Activated gamma-delta T cell (primary cell): ENCODE measurements around the gene DPP6.

Experiments used
- DNase-seq: peaks from one replicate; lab custom pipeline; 2025; lab: John Stamatoyannopoulos, UW

Gene DPP6

DNA sequence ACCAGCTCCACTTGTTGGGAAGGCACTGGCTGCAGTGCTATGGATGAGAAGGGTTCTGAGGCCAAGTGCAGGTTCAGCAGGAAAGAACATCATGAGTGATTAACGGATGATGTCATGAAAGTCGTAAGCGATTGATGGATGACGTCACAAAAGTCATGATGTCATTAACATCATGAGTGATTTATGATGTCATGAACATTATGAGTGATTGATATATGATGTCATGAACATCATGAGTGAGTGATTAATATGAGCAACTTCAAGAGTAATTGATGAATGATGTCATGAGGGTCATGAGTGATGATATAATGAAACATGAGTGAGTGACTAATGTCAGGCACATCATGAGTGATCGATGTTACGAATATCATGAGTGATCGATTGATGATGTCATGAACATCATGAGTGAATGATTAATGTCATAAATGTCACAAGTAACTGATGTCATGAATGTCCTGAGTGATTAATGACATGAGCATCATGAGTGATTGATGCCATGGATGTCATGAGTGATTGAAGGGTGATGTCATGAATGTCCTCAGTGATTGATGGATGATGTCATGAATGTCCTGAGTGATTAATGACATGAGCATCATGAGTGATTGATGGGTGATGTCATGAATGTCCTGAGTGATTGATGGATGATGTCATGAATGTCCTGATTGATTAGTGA lies 765.2 kb downstream of the DPP6 start:
- no peak for DNase-seq

DNA sequence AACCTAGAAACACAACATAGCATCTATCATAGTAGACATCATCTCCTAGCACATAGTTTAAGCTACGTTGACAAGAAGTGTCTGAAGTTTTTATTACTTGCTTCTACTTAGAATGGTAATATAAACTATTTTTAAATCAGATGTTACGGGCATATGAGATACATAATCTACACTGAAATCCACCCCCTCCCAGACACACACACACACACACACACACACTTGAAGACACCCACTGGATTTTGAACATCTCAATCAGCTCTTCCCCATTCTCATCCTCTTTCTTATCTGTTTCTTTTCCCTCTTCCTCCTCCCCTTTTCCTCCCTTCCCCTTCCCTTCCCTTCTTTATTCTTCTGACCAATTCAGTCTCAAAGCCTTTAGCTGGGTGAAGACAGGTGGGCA lies 774.8 kb downstream of the DPP6 start:
- no peak for DNase-seq

DNA sequence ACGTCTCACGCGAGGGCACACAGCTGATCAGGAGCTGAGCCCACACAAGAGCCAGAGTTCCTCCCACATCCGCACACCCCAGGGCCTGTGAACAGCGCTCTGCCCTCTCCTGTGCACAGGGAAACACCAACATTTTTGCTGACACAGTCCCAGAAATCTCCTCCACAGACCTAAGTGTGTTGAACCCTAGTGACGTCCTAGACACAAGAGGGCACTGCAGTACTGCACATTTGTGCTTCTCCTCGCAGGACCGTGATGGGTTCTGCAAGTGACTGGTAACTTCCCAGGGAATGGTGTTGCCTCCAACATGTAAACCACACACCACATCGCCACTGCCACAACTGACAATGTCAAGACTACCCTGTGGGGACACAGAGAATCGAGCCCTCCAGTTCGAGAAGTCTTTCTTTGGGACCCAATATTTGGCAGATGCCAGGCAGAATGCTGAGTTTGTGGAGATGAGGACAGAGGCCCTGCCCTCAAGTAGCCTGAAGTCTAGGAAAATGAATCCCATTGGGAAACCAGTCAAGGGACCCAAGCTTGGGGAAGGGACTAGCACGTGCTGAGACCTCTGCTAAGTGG lies 780.5 kb downstream of the DPP6 start:
- DNase-seq = no peak

DNA sequence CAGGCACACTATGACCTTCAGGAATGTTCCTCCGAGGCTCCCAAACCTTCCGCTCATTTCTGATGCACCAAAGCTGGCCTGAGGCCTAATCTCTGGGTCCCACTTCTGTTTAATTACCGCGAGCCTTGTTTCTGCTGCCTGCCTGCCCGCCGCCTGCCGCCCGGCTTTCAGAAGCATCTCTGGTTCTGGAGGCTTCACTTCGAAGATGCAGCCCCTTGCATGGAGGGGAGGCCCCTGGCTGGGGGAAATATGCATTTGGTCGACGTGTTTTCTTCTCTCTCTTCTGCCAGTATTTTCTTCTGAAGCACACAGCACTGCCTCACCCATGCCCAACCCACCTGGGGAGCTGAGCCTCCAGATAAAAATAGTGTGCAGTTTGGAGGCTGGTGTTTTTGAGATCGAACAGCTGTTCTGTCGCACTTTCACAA lies 783.8 kb downstream of the DPP6 start:
- DNase-seq = no peak

DNA sequence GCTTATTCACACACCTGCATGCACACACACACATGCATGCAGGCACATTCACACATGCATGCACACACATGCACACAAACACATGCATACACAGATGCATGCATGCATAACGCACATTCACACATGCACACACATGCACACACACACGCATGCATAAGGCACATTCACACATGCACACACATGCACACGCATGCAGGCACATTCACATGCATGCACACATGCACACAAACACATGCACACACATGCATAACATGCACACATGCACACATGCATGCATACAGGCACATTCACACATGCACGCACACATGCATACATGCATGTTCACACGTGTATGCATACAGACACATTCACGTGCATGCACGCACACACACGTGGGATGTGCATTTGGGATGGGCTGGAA lies 784.9 kb downstream of the DPP6 start:
- no peak for DNase-seq

DNA sequence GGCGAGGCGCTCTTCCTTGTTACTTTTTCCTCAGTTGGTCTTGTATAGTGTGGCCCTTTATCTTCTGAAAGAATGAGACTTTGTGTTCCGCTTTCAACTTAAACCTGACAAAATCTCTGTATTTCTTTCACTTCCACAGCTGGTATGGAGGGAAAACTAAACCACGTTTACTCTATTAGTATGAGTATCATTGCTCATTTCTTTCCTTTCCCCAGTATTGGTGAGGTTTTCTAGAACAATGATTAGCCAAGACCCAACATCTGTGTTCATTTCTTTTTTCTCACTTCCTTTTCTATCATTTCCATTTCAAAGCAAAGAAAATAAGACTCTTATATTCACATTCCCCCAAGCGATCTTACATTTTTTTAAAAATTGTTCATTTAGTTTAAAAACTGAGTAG lies 785.4 kb downstream of the DPP6 start:
- DNase-seq = no peak

DNA sequence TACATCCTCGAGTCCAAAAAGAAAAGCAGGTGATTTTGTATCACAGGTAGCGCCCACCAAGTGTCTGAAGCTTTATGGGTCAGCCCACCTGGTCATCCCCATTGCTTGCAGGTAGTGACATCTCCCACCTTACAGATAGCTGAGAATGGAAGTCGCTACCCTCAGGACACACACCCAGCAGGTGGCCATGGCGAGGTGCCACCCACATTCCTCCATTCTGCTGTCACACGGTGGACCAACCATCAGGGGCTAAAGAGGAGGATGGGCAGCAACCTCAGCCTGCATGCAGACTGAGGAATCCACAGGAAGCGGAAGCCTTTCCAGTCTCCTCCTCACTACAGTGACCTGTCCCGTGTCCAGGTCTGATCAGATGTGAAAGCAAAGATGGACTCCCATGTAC lies 787.9 kb downstream of the DPP6 start:
- DNase-seq = no peak

DNA sequence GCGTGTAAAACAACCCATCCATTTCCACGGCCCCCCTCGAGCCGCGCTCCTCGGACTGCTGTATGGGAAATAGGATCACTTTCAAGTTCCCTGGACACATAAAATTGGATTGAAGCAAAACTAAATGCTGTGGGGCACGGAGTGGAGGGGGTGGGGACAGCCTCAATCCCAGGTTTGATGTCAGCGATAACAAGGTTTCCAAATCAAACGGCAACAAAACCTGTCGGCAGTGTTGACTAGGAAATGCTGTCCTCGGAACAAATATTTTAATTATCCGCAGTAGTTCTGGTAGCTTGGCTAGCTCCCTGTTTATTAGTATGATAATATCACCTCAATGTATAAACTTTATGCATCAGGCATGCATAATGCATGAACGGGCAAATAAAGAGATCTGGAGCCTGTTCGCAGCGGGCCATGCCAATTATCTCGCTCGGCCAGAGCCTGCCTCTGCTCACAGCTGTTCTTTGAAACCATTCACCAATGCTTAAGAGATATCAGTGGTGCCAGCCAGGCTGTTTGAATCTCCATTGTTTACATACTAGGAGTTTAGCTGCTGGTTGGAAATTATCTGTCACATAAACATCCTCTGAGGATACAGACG lies 789.6 kb downstream of the DPP6 start:
- no peak for DNase-seq

DNA sequence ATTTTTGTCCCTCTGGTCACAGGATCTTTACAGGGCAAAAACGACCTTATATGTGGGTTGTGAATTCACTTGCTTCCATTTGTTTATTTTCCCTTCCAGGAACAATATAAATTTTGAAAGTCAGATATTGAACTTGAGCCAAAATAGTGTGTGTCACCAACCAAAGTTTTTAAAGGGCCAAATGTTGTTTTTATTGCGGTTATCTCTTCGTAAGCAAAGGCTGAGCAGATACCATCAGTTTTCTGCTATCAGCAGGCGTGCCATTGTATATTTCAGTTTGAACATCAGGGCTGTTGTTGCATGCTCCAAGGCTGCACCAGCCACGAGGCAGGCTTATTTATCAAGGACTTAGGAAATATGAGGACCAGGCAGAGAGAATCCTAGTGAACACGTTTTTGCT lies 790.4 kb downstream of the DPP6 start:
- DNase-seq = no peak

DNA sequence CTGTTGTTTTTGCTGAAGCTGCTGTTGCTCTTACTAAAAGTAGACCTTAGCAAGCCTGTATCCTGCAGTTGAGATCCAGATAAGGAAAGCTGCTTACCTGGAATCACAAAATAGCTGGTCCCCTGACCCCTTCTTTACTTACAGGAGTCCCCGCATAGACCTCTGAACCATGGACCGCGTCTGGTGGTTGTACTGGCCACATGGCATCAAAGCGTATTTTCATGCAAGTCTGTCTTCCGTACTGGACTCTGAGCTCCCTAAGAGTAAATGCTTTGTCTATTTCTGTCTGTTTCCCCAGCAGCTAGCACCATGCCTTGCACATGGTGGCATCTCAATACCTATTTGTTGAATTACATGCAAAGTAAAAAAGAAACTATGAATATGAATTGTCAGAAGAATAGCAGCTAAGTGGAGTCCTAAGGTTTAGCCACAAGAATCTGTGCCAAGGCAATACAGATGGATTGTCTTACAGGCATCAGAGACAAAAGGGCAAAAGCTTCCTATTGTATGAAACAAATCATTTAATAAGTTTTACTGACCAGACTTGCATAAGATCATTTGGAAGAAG lies 791.6 kb downstream of the DPP6 start:
- DNase-seq = no peak

DNA sequence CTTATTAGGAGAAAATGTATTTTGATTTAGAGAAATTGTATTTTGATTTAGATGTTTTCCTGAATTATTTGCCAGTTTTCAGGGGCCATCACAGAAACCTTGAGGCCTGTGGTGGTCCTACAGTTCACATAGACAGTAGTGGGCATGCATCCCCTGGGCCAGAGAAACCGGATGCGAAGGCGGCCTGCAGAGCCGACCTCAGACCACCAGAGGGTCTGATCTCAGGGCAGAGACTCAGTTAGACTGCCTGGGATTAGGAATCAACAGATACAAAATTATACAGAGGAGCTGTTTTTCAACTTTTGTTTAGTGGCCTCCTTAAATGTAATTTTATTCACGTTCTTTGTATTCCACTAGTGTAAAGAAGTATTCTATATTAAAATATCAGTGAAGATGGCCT lies 792.3 kb downstream of the DPP6 start:
- DNase-seq = no peak

DNA sequence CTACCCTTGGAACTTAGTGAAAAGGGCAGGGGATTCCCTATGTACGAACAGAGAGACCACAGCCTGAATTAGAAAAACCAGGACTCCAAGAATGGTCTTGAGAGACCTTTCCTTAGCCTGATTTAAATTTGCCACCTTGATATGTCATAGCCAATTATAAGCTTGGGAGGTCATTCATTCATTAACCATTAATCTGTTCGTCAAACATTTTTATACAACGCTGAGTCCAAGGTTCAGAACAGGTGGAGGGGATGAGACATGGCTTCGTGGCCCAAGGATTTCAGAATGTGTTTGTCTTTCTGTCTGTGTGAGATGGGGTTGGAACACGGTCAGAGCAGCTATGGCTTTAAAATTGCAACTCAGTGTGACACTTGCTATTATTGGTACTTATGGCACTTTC lies 792.8 kb downstream of the DPP6 start:
- DNase-seq = no peak

DNA sequence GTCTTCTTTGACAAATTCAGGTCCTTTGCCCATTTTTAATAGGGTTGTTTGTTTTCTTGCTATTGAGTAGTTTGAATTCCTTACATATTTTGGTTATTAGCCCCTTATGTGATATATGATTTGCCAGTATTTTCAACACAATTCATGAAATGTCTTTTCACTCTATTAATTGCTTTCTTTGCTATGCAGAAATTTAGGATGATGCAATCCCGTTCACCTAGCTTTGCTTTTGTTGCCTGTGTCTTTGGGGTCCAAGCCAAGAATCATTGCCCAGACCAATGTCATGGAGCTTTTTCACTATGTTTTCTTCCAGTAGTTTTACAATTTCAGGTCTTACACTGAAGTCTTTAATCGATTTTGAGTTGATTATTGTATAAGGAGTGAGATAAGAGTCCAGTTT lies 796.3 kb downstream of the DPP6 start:
- no peak for DNase-seq

DNA sequence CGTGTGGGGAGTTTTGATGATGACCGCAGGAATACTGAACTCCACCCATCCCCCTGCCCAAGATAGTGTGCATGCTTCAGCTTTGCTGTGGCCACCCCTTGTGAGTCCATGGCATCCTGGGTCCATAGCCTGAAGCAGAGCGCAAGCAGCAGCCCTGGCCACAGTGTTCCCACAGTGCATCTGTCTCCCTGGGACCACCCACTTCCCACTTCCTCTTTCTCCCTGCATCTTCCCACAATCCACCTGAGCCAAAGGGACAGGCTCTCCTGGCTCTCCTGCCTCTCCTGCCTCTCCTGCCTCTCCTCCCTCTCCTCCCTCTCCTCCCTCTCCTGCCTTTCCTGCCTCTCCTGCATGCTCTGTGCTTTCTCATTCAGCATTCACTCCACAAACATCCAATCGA lies 800.0 kb downstream of the DPP6 start:
- DNase-seq = no peak

DNA sequence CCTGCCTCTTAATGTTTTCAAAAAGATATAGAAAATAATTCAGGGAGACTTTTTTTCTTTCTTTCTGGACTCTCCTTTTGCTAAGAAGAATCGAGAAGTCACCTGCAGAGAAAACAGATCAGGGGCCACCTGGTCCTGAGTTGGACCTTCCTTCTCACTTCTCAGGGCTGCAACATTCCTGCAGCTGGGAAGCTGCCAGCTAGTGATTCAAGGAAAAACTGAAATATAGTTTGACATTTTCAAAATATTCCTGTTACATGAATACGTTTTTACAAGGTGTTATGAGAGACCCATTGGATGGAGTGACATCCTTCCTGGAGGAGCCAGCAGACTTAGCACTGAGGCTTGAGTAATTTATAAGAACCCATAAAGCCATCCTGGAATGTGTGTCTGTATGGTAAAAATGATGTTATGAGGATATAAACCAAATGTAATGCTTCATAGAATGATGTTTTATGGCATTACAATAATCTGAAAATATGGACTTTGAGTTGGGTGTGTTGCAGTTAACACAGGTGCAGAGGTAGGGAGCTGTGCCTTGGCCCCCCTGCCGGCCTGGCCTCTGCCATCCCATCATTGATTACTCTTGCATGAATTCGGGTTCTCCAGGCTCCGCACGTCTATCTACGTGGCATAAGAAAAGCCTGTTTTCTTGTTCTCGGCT lies 801.0 kb downstream of the DPP6 start:
- DNase-seq = no peak

DNA sequence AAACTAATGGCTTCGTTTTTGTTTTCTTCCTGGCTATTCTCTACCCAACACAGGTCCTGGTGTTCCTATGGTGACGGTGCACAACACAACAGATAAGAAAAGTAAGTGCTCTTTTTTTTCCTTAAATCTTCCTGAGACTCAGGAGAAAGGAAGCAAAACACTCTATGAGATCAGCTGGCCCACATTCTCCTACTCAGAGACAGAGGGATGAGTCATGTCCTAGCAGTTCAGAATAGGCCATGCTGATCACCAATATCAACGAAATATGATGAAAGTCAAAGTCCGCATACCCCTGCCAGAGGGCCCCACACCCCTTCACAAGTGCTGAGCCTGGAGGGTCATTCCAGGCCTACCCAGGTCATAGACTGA lies 801.5 kb downstream of the DPP6 start:
- DNase-seq = no peak

DNA sequence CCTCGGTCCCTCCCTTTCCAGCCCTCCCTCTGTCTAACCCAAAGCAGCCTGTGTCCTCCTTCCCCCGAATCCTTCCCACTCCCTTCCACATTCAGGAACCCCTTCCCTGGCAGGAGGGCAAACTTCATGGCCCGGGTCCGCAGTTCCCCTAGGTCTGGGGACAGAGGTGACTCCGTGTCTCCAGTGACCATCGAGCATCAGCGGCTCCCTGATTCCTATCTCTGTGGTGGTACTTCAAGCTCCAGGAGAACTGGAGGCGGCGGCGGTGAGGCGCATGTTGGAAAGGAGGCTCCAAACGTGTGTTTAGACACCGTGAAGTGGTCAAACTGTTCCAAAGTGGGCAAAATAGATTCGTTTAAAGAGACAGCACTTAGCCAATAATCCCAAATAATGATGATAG lies 802.6 kb downstream of the DPP6 start:
- DNase-seq = no peak

DNA sequence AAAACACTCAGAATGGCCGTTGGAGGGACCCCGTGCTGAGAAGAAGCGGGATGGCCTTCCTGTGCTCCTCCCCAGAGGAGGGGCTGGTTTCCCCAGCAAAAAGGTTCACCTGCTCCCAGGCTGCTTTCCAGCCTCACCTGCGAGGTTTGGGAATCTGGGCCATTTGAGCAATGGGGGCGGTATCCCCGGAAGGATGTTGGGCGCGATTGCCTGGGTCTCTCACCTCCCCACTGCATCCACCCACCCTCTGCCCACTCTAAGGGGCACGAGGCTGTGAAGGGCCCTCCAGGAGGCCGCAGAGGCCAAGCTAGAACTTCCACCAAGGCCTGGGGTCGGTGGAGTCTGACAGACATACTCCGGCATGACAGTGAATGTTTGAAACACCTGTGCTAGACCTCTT lies 803.2 kb downstream of the DPP6 start:
- no peak for DNase-seq

DNA sequence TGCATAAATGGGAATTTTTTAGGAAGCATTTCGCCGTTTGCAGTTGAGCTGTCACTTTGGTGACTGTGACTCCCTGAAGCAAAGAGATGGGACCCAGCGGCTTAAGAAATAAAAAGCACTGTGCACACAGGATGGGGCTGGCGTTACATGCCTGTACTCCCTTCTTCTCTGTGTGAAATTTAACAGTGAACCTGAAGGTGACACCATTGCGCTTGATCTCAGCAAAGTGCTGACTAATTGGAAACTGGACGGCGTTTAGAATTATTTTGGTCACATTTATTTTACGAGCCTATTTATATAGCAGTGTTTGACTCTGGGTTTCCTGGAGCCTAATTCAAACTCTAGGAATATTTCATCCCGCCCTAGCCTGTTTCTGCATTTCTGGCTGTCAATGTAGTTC lies 804.5 kb downstream of the DPP6 start:
- DNase-seq = no peak

DNA sequence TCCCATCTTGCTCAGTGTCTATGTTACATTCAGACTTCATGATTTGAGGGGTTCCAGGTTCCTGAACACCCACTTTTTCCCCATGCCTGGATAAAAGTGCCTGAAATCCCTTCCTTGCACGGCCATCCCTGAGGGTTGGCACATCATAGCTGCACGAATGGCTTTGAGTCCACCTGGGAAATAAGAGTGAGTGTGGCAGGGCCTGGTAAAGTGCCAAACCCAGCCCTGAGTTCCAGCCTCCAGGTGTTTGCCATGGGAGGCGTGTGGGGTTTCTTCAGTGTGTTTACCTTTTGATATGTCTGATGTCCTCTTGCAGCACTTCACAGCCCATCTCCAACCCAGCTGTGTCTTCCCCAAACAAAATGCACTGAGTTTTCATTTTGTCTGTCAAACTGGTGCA lies 805.0 kb downstream of the DPP6 start:
- DNase-seq = no peak

DNA sequence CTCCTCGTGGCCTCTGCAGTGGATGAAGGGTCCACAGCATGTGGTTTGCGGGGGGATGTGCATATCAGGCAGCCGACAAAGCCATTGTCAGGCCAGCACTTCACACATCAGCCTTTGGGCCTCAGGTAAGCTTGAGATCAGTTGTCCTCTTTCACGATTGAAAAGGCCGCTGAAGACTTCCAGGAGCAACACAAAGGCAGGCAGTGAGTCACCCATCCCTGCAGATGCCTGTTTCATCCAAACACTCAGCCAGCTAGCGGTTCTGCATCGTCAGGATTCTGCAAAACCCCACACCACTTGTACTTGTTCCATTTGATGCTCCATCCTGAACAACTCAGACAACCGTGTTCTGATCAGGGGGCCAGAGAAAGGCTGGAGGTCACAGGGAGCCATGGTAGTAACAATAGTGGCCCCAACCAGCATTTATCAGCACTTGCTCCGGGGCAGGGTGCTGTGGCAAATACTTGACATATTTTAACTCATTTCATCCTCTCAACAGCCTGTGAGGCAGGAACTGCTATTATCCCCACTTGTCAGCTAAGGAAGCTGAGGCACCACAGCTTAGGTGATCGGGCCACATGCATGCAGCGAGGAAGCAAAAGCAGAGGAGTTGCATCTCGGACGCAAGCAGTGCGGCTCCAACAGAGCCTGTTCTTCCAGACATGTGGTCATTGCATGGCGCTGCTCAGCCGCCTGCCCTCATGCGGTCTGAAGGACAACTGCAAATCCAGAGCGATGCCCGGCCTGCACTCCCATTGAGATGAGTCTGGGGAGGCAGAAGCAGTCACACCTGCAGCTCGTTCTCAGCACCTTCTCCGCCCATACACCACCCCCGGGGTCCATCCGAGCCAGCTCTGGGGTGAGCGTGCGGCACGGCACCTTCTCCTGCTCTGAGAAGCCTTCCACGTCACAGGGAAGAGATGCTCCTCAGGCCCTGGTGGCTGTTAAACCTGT lies 805.8 kb downstream of the DPP6 start:
- DNase-seq = no peak
